ENCODE measurements around the gene PCDHA6. TPM values are rescaled to one million over a fixed set of nuclear protein-coding genes. Genes with fewer than 3 reads are reported as not detected.

PCDHA6 gene
- total and polyA plus RNA-seq, 2 of the 4 experiments (the other 2 are of a cell fraction): 0.03 TPM; not detected in 1

GRCh38 chr5:140857177-140857986, 29.6 kb downstream of the PCDHA6 start:
- ATAC-seq (ENCODE audit: low read depth): no peak

More at GRCh38 chr5:140857177-140857986, 29.6 kb downstream of the PCDHA6 start:
- intact Hi-C loops (cut with micrococcal nuclease) (no loop called here), dilution Hi-C loops (cut with HindIII; ENCODE audit: low sequenced_read_pairs, unreplicated experiment) (no loop called here), in situ Hi-C loops (cut with MboI; ENCODE audit: low sequenced_read_pairs) (no loop called here)
- 58% methylated on average over 38 of the region's 94 CpGs; no CpG with 5 or more reads in 1 of the 2 experiments for WGBS, 2 experiments (ENCODE audit: extremely low coverage in 2 of 2, insufficient read length in 1 of 2)
- H3K4ac ChIP-seq (ENCODE audit: low read depth, low read length): no peak overlapping the region
- H3K23ac ChIP-seq (ENCODE audit: low read depth, low read length): no peak overlapping the region
- H4K5ac ChIP-seq (ENCODE audit: low read depth, low read length): no peak overlapping the region
- H3K4me1 ChIP-seq (ENCODE audit: control insufficient read depth, insufficient read depth, low read length): no peaks in the 10 kb centered on the region
- no peaks in the 10 kb centered on the region for H3K27me3 ChIP-seq (ENCODE audit: control insufficient read depth, insufficient read depth, low read length)
- H3K9me1 ChIP-seq (ENCODE audit: insufficient read depth, low read length): no peaks in the 10 kb centered on the region
- no peak overlapping the region for H2AK5ac ChIP-seq (ENCODE audit: low read depth, low read length)
- H2AK9ac ChIP-seq (replicated peaks; ENCODE audit: low read depth, low read length, poor library complexity): no peak overlapping the region
- H3K18ac ChIP-seq (ENCODE audit: low read depth, low read length): no peak overlapping the region
- H3K14ac ChIP-seq (replicated peaks; ENCODE audit: low read depth, low read length): no peak overlapping the region
- no peaks in the 10 kb centered on the region for H4K20me1 ChIP-seq (ENCODE audit: insufficient read depth, low read length)
- no peak overlapping the region for H3K4me3 ChIP-seq (ENCODE audit: insufficient read depth, low read depth, low read length)
- H3K9me3 ChIP-seq (ENCODE audit: control insufficient read depth, insufficient read depth, low read length): peaks cover 29% of the 10 kb centered on the region
- TF ChIP-seq USF2 (IDR thresholded peaks at IDR 0.05; ENCODE audit: low read depth, low read length) (no peak), CTCF (conservative IDR thresholded peaks at IDR 0.05; ENCODE audit: low read depth, low read length) (no peak), RCOR1 (IDR thresholded peaks at IDR 0.05; ENCODE audit: insufficient replicate concordance, low read length) (no peak), RFX5 (IDR thresholded peaks at IDR 0.05; ENCODE audit: low read depth, low read length) (no peak), NFE2L2 (IDR thresholded peaks at IDR 0.05; ENCODE audit: low read depth, low read length) (no peak), CHD1 (IDR thresholded peaks at IDR 0.05; ENCODE audit: low read depth, low read length) (no peak), MAFK (IDR thresholded peaks at IDR 0.05; ENCODE audit: low read depth, low read length) (no peak), POLR2A (IDR thresholded peaks at IDR 0.05; ENCODE audit: low read depth, low read length) (no peak), RAD21 (IDR thresholded peaks at IDR 0.05; ENCODE audit: low read length) (no peak), MXI1 (IDR thresholded peaks at IDR 0.05; ENCODE audit: borderline replicate concordance, low read depth, low read length) (no peak), FOS (IDR thresholded peaks at IDR 0.05; ENCODE audit: low read depth, low read length) (no peak), SMC3 (IDR thresholded peaks at IDR 0.05; ENCODE audit: low read depth, low read length) (no peak), MAZ (IDR thresholded peaks at IDR 0.05; ENCODE audit: borderline replicate concordance, low read depth, low read length) (no peak), BHLHE40 (IDR thresholded peaks at IDR 0.05; ENCODE audit: low read depth, low read length) (no peak), CEBPB (IDR thresholded peaks at IDR 0.05; ENCODE audit: low read depth, low read length) (no peak), ELK1 (IDR thresholded peaks at IDR 0.05; ENCODE audit: borderline replicate concordance, low read depth, low read length) (no peak)
- H2AFZ ChIP-seq (replicated peaks; ENCODE audit: low read length, poor library complexity): no peak overlapping the region
- no peak for DNase-seq
- ChIA-PET POLR2A (ENCODE audit: unreplicated experiment) (no interaction called here), CTCF (no interaction called here)
- no peak overlapping the region for H3K4me2 ChIP-seq (ENCODE audit: low read depth, low read length)
- no peak overlapping the region for H2BK15ac ChIP-seq (ENCODE audit: low read depth, low read length)
- H4K8ac ChIP-seq (ENCODE audit: low read depth in 2 of 2, low read length in 2 of 2): no peak overlapping the region
- H3K27ac ChIP-seq (ENCODE audit: insufficient read depth, low read length): no peak overlapping the region
- H3K56ac ChIP-seq (ENCODE audit: extremely low read depth, insufficient read depth, low read length): no peak overlapping the region
- H2BK5ac ChIP-seq (ENCODE audit: low read depth, low read length, poor library complexity, severe bottlenecking): no peak overlapping the region
- no peaks in the 10 kb centered on the region for H3K36me3 ChIP-seq (ENCODE audit: control insufficient read depth, insufficient read depth, low read length)
- no peaks in the 10 kb centered on the region for H3K79me1 ChIP-seq (ENCODE audit: low read depth in 1 of 2, low read length in 2 of 2)
- no peak overlapping the region for H2BK120ac ChIP-seq (ENCODE audit: low read depth, low read length)
- no peak overlapping the region for H4K91ac ChIP-seq (ENCODE audit: insufficient read depth, low read depth, low read length)
- no TSS peak for BruUV-seq (replicated peaks)
- no peak overlapping the region for H3K9ac ChIP-seq (ENCODE audit: low read depth, low read length)
- H2BK20ac ChIP-seq (ENCODE audit: low read depth, low read length): no peak overlapping the region
